ENCODE results near the gene EMP3.

DNA sequence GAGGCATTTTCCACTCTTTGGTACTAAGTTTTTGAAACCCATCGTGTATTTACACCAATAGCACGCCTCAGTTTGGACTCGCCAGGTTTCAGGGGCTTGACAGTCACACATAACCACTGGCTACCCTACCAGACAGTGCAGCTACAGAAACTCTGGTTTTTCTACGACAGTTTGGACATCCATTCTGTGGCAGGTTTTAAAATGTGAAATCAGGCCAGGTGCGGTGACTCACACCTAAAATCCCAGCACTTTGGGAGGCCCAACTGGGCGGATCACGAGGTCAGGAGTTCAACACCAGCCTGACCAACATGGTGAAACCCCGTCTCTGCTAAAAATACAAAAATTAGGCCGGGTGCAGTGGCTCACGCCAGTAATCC lies 52.8 kb downstream of the EMP3 start:
- TF ChIP-seq, protein P1, sequence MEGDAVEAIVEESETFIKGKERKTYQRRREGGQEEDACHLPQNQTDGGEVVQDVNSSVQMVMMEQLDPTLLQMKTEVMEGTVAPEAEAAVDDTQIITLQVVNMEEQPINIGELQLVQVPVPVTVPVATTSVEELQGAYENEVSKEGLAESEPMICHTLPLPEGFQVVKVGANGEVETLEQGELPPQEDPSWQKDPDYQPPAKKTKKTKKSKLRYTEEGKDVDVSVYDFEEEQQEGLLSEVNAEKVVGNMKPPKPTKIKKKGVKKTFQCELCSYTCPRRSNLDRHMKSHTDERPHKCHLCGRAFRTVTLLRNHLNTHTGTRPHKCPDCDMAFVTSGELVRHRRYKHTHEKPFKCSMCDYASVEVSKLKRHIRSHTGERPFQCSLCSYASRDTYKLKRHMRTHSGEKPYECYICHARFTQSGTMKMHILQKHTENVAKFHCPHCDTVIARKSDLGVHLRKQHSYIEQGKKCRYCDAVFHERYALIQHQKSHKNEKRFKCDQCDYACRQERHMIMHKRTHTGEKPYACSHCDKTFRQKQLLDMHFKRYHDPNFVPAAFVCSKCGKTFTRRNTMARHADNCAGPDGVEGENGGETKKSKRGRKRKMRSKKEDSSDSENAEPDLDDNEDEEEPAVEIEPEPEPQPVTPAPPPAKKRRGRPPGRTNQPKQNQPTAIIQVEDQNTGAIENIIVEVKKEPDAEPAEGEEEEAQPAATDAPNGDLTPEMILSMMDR (IDR thresholded peaks at IDR 0.05), result no peak
- TF ChIP-seq POLR2A (IDR thresholded peaks at IDR 0.05), result no peak

All from heart left ventricle (tissue), 13 donors.